ENCODE measurements around the gene TTYH2. TPM values are rescaled to one million over a fixed set of nuclear protein-coding genes. Genes with fewer than 3 reads are reported as not detected.
A peak's percentile ranks its signal among the peaks of the same experiment; 100 is the strongest.

TTYH2 gene
- total and polyA plus RNA-seq, 8 donors, result 0.58 to 17.9 (median 1.5) TPM

- no peak overlapping the region for H3K27ac ChIP-seq
- peaks cover 0 to 5% (median 0%) of the 10 kb centered on the region in 4 donors for H3K4me1 ChIP-seq
- intact Hi-C loops (cut with DNase I; ENCODE audit: low total_unique reads), result no loop called here
- H3K4me3 ChIP-seq, result no peak overlapping the region
- WGBS, 5 donors, result 57 to 72% (median 66%) methylated on average over 5 of the region's 5 CpGs
- H3K9me3 ChIP-seq, result no peaks in the 10 kb centered on the region
- no peaks in the 10 kb centered on the region for H3K27me3 ChIP-seq
- TF ChIP-seq POLR2AphosphoS5 (IDR thresholded peaks at IDR 0.05), result no peak
- TF ChIP-seq EP300 (IDR thresholded peaks at IDR 0.05), result no peak
- no peak for TF ChIP-seq CTCF (IDR thresholded peaks at IDR 0.05)
- no peak for TF ChIP-seq POLR2A (IDR thresholded peaks at IDR 0.05)
- H3K36me3 ChIP-seq, result peaks cover 6 to 52% (median 20%) of the 10 kb centered on the region in 4 donors
- no peak for DNase-seq
Observed at GRCh38 chr17:74228306-74228978, 15.1 kb downstream of the TTYH2 start.

DNA sequence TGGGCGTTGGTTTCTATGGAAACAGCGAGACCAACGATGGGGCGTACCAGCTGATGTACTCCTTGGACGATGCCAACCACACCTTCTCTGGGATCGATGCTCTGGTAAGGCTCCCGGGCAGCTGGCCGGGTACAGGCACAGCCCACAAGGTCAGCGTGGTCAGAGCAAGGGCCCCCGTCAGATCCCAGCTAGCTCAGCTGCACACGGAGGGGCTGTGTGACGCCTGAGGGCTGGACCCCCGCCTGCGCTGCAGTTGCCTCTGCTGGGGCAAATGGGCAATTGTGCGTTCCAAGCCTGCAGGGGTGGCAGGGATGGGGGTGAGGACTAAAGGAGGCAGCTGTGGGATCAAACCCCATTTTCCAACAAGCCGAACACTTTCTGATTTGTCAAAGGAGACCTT, 17.5 kb downstream of the TTYH2 start:
- Histone ChIP-seq H3K27ac (no peak overlapping the region), H3K36me3 (peaks cover 6 to 27% (median 14%) of the 10 kb centered on the region in 4 donors), H3K9me3 (no peaks in the 10 kb centered on the region), H3K4me1 (peaks cover 0 to 9% (median 0%) of the 10 kb centered on the region in 4 donors), H3K27me3 (no peaks in the 10 kb centered on the region), H3K4me3 (no peak overlapping the region)
- intact Hi-C loops (cut with DNase I; ENCODE audit: low total_unique reads), result no loop called here
- 88 to 93% (median 92%) methylated on average over 15 to 16 of the region's 16 CpGs for WGBS, 5 donors
- TF ChIP-seq POLR2A (IDR thresholded peaks at IDR 0.05) (no peak), POLR2AphosphoS5 (IDR thresholded peaks at IDR 0.05) (no peak), EP300 (IDR thresholded peaks at IDR 0.05) (no peak), CTCF (IDR thresholded peaks at IDR 0.05) (no peak)
- no peak for DNase-seq

GRCh38 chr17:74231928-74232907, 18.8 kb downstream of the TTYH2 start:
- H3K27ac ChIP-seq, result no peak overlapping the region
- 68 to 79% (median 77%) methylated on average over 15 to 17 of the region's 17 CpGs for WGBS, 5 donors

More at GRCh38 chr17:74231928-74232907, 18.8 kb downstream of the TTYH2 start:
- Histone ChIP-seq H3K4me3 (no peak overlapping the region), H3K9me3 (no peaks in the 10 kb centered on the region), H3K36me3 (peaks cover 6 to 29% (median 14%) of the 10 kb centered on the region in 4 donors), H3K27me3 (no peaks in the 10 kb centered on the region), H3K4me1 (peaks cover 0 to 5% (median 0%) of the 10 kb centered on the region in 4 donors)
- intact Hi-C loops (cut with DNase I; ENCODE audit: low total_unique reads), result no loop called here
- peak in 1 of 2 donors; percentile 52 for DNase-seq
- no peak for TF ChIP-seq CTCF (IDR thresholded peaks at IDR 0.05)
